Lung (tissue), 12 donors: ENCODE results near the gene GGA1. TPM values are rescaled to one million over a fixed set of nuclear protein-coding genes. Genes with fewer than 3 reads are reported as not detected.
A peak's percentile ranks its signal among the peaks of the same experiment; 100 is the strongest.

Source experiments
- ATAC-seq: fragments of 200-7000 bp; cut with Tn5 transposase; one replicate; pipeline ENCODE4 v1.9.1; 2020; ENCODE audit warnings: moderate number of reproducible peaks; ENCODE audit not compliant: insufficient read depth, low FRiP score
- DNase-seq, 3 donors: peaks; one replicate each; pipeline ENCODE4 v3.0.0-alpha.2; 2013 to 2017
- H3K27ac ChIP-seq, 2 donors: one replicate each; pipeline ENCODE4 v1.5.1; 2013; ENCODE audit warnings: mild to moderate bottlenecking in 2 of 2, moderate library complexity in 2 of 2, control low read depth in 1 of 2, inconsistent platforms in 1 of 2, low read depth in 1 of 2, low read length in 1 of 2
- H3K27me3 ChIP-seq, 3 donors: one replicate each; pipeline ENCODE4 v1.5.1; 2013; ENCODE audit warnings: low read length in 2 of 3; ENCODE audit not compliant: control insufficient read depth in 3 of 3, insufficient read depth in 3 of 3
- H3K36me3 ChIP-seq, 4 donors: one replicate each; pipeline ENCODE4 v1.5.1; 2013; ENCODE audit warnings: low read length in 4 of 4, mild to moderate bottlenecking in 1 of 4, moderate library complexity in 1 of 4; ENCODE audit not compliant: control insufficient read depth in 4 of 4, insufficient read depth in 4 of 4
- H3K4me1 ChIP-seq, 5 donors: one replicate each; pipeline ENCODE4 v1.5.1; 2013; ENCODE audit warnings: low read length in 5 of 5, mild to moderate bottlenecking in 2 of 5, moderate library complexity in 1 of 5; ENCODE audit not compliant: control insufficient read depth in 5 of 5, insufficient read depth in 5 of 5
- H3K4me3 ChIP-seq: one replicate; pipeline ENCODE4 v1.5.1; 2013; ENCODE audit warnings: mild to moderate bottlenecking, control low read depth, moderate library complexity
- H3K9ac ChIP-seq, 2 donors: one replicate each; pipeline ENCODE4 v1.5.1; 2013; ENCODE audit warnings: low read length in 2 of 2, control low read depth in 1 of 2; ENCODE audit not compliant: insufficient read depth in 1 of 2
- H3K9me3 ChIP-seq, 4 donors: one replicate each; pipeline ENCODE4 v1.5.1; 2013; ENCODE audit warnings: low read length in 3 of 4, mild to moderate bottlenecking in 1 of 4, moderate library complexity in 1 of 4; ENCODE audit not compliant: control insufficient read depth in 4 of 4, insufficient read depth in 3 of 4
- WGBS, 2 donors: extraction: QIAGEN DNeasy Blood & Tissue Kit; methylation state at CpG; one replicate each; pipeline ENCODE4 v1.1.7; 2013; 5-methylcytosine and 5-hydroxymethylcytosine counted together
- polyA plus RNA-seq, 2 donors: library from polyadenylated mRNA; stranded (reverse); fragments of 200-250 nt; gene quantifications; one replicate each; pipeline ENCODE4 v1.2.1, GENCODE V29; 2013
- total RNA-seq, 2 donors: library from RNA; depleted of rRNA in 1 of 2; stranded (reverse); fragments of >200 nt in 1 of 2; gene quantifications; one replicate each; pipeline ENCODE4 v1.2.1, GENCODE V29; 2014 to 2021
- TF ChIP-seq, protein P1 (sequence below): IDR thresholded peaks from 2 replicates; pipeline ENCODE4 v1.5.1; 2012; ENCODE audit warnings: mild to moderate bottlenecking; ENCODE audit errors: control extremely low read depth, extremely low read depth
- donor health status: control.
- donor health status: control.
- donor health status: Bipolar disorder and iron deficiency.
- donor health status: healthy.
- donor health status: DM: yes; HTN: yes; CAD: no.

The GGA1 gene
- total and polyA plus RNA-seq, 4 donors: 51.5 to 72.4 (median 57.5) TPM

DNA sequence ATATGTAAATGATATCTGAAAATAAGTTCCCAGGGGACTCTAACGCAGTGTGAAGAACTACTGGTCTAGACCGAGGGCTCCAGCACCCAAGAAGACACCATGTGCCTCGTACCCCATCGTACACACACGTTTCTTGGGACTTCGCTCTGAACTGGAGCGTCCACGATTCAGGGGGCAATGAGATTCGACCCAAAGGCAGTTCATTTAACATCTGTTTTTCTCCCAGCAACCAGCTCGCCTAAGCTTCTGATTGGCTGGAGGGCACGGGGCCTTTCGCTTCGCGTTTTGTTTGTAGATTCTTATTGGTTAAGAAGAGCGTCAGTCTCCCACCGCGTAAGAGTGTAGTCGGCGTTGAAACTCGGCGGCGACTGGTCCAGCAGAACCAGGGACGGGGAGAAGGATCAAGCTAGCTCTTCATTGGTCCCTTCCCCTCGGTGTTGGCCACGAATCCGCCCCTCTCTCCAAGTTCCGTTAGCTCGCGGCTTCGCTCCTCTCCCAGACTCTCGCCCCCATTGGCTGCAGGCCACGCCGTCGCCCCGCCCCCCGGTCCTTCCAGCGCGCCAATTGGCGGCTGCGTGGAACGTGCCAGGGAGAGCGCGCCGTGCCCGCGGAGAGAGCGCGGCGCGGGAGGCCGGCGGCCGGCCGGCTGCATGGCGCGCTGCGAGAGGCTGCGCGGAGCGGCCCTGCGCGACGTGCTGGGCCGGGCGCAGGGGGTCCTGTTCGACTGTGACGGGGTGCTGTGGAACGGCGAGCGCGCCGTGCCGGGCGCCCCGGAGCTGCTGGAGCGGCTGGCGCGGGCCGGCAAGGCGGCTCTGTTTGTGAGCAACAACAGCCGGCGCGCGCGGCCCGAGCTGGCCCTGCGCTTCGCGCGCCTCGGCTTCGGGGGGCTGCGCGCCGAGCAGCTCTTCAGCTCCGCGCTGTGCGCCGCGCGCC, 49.8 kb downstream of the GGA1 start, which contains the start of gene PDXP:
PDXP (plus strand) TSS at position 591 of the 933 bp plus-strand sequence; CDS start at position 651, 60 bp downstream.
- Histone ChIP-seq H3K27me3 (no peaks in the 10 kb centered on the region), H3K27ac (peak within 1 kb of the TSS; percentile 86 to 89), H3K4me3 (peak within 1 kb of the TSS; percentile 55), H3K9ac (peak within 1 kb of the TSS; percentile 7 to 77), H3K9me3 (no peaks in the 10 kb centered on the region), H3K4me1 (peaks cover 5 to 34% (median 15%) of the 10 kb centered on the region in 5 donors), H3K36me3 (peaks cover 0 to 2% (median under 1%) of the 10 kb centered on the region in 4 donors)
- DNase-seq: peak; percentile 100
- ATAC-seq: peak; percentile 99
- WGBS, 2 donors: 0 to 1% methylated on average over 87 to 101 of the region's 101 CpGs
- TF ChIP-seq, protein P1, sequence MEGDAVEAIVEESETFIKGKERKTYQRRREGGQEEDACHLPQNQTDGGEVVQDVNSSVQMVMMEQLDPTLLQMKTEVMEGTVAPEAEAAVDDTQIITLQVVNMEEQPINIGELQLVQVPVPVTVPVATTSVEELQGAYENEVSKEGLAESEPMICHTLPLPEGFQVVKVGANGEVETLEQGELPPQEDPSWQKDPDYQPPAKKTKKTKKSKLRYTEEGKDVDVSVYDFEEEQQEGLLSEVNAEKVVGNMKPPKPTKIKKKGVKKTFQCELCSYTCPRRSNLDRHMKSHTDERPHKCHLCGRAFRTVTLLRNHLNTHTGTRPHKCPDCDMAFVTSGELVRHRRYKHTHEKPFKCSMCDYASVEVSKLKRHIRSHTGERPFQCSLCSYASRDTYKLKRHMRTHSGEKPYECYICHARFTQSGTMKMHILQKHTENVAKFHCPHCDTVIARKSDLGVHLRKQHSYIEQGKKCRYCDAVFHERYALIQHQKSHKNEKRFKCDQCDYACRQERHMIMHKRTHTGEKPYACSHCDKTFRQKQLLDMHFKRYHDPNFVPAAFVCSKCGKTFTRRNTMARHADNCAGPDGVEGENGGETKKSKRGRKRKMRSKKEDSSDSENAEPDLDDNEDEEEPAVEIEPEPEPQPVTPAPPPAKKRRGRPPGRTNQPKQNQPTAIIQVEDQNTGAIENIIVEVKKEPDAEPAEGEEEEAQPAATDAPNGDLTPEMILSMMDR: no peak

DNA sequence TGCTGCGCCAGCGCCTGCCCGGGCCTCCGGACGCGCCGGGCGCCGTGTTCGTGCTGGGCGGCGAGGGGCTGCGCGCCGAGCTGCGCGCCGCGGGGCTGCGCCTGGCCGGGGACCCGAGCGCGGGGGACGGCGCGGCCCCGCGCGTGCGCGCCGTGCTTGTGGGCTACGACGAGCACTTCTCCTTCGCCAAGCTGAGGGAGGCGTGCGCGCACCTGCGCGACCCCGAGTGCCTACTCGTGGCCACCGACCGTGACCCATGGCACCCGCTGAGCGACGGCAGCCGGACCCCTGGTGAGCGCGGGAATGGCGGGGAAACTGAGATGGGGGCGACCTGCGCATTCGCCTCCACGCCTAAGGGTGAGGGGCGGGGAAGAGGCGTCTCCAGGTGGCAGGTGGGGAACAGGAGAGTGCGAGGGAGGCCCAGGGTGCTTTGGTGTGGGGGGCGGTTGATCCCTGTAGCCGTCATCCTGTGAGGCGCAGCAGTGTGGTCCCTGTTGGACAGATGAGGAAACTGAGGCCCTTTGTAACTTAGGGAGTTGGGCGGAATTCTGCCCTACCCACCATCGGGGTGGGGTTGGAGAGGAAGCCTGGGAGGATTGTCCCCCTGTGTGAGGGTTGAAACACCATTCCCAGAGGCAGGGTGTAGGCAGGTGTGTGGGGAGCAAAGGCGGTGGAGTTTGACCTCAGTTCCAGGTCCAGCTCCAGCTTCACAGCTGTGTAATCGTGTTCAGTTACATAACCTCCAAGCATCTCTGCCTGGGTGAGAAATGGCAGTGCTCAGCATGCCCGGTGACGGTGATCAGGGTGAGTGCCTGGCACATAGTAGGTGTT, 50.6 kb downstream of the GGA1 start:
- TF ChIP-seq, protein P1: no peak
- Histone ChIP-seq H3K9ac (peak overlapping the region; percentile 7 to 40), H3K4me1 (peaks cover 5 to 34% (median 15%) of the 10 kb centered on the region in 5 donors), H3K27ac (peak overlapping the region; percentile 11 to 82), H3K9me3 (no peaks in the 10 kb centered on the region), H3K4me3 (peak overlapping the region; percentile 55), H3K36me3 (no peaks in the 10 kb centered on the region), H3K27me3 (no peaks in the 10 kb centered on the region)
- DNase-seq (peak in 2 of 3 donors; percentile 35), ATAC-seq (no peak)
- 4 to 6% methylated on average over 42 to 68 of the region's 68 CpGs for WGBS, 2 donors

DNA sequence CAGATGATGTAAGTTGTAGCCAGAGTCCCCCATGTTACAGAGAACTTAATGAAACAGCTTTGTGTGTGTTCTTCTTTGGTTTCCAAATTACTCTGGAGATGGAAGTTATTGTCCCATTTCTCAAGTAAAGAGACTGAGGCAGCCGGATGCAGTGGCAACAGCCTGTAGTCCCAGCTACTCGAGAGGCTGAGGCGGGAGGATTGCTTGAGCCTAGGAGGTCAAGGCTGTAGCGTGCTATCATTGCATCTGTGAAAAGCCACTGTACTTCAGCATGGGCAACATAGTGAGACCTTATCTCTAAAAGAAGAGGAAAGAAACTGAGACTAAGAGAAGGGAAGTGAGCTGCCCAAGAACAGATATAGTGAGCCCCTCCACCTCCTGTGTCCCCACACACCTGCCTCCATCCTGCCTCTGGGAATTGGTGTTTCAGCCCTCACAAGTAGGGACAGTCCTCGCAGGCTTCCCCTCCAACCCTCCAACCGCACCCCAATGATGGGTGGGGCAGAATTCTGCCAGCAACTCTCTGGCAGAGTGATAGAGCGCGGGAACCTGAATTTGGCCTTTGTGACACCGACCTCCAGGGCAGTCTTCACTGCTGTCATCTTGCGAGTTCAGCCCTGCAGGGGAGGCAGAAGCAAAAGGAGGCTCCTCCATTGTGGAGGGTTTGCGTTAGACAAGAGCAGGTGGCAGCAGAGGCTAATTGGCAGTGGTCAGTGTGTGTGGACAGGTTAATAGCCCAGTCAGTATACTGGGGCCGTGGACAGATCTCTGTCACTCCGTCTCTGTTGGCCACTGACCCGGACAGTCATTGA, 51.5 kb downstream of the GGA1 start:
- Histone ChIP-seq H3K4me1 (peaks cover 5 to 34% (median 15%) of the 10 kb centered on the region in 5 donors), H3K27ac (no peak overlapping the region), H3K4me3 (no peak overlapping the region), H3K9me3 (no peaks in the 10 kb centered on the region), H3K36me3 (no peaks in the 10 kb centered on the region), H3K27me3 (no peaks in the 10 kb centered on the region), H3K9ac (peak overlapping the region in 1 of 2 donors; percentile 40)
- ATAC-seq (no peak), DNase-seq (no peak)
- WGBS, 2 donors: 82 to 85% methylated on average over 14 of the region's 14 CpGs
- TF ChIP-seq, protein P1: no peak
